ENCODE results near the gene ZBTB16. TPM values are rescaled to one million over a fixed set of nuclear protein-coding genes. Genes with fewer than 3 reads are reported as not detected.

The ZBTB16 gene
- polyA plus RNA-seq, 1 experiment = not detected

- CTCF ChIA-PET = no interaction called here
- no peak overlapping the region for H3K27ac ChIP-seq (ENCODE audit: low read depth, low read length)
- DNase-seq (ENCODE audit: low read depth, low spot score) = no peak
- H3K4me3 ChIP-seq (ENCODE audit: low read depth, low read length) = no peak overlapping the region
- H3K27me3 ChIP-seq (ENCODE audit: control insufficient read depth, insufficient read depth, low read length) = peaks cover 4% of the 10 kb centered on the region
- no peaks in the 10 kb centered on the region for H3K9me3 ChIP-seq (ENCODE audit: control insufficient read depth, insufficient read depth, low read length)
- POLR2A ChIA-PET = no interaction called here
- TF ChIP-seq CTCF (IDR thresholded peaks at IDR 0.05; ENCODE audit: low read depth, low read length) = no peak
These were observed 50.6 kb downstream of the ZBTB16 start for GRCh38 chr11:114110123-114110522.

- ChIA-PET POLR2A (no interaction called here), CTCF (no interaction called here)
- no peak overlapping the region for H3K4me3 ChIP-seq (ENCODE audit: low read depth, low read length)
- H3K27ac ChIP-seq (ENCODE audit: low read depth, low read length) = no peak overlapping the region
- TF ChIP-seq CTCF (IDR thresholded peaks at IDR 0.05; ENCODE audit: low read depth, low read length) = no peak
- H3K9me3 ChIP-seq (ENCODE audit: control insufficient read depth, insufficient read depth, low read length) = no peaks in the 10 kb centered on the region
- DNase-seq (ENCODE audit: low read depth, low spot score) = no peak
- peaks cover 4% of the 10 kb centered on the region for H3K27me3 ChIP-seq (ENCODE audit: control insufficient read depth, insufficient read depth, low read length)
These were observed 51.7 kb downstream of the ZBTB16 start for GRCh38 chr11:114110952-114111947.

- ChIA-PET POLR2A (no interaction called here), CTCF (interaction anchor here (0.7 kb wide), 1 partner anchor 432 kb away, joined by 6 read pairs; no protein-coding TSS in a partner anchor)
- Histone ChIP-seq H3K4me3 (ENCODE audit: low read depth, low read length) (no peak overlapping the region), H3K27ac (ENCODE audit: low read depth, low read length) (no peak overlapping the region), H3K27me3 (ENCODE audit: control insufficient read depth, insufficient read depth, low read length) (peaks cover 8% of the 10 kb centered on the region), H3K9me3 (ENCODE audit: control insufficient read depth, insufficient read depth, low read length) (no peaks in the 10 kb centered on the region)
- no peak for DNase-seq (ENCODE audit: low read depth, low spot score)
- no peak for TF ChIP-seq CTCF (IDR thresholded peaks at IDR 0.05; ENCODE audit: low read depth, low read length)
These were observed 56.0 kb downstream of the ZBTB16 start for GRCh38 chr11:114115451-114115928.

GRCh38 chr11:114116357-114116756 is 56.8 kb downstream of the ZBTB16 start:
- no peak for TF ChIP-seq CTCF (IDR thresholded peaks at IDR 0.05; ENCODE audit: low read depth, low read length)
- peaks cover 8% of the 10 kb centered on the region for H3K27me3 ChIP-seq (ENCODE audit: control insufficient read depth, insufficient read depth, low read length)
- no peak for DNase-seq (ENCODE audit: low read depth, low spot score)
- POLR2A ChIA-PET = no interaction called here
- no peaks in the 10 kb centered on the region for H3K9me3 ChIP-seq (ENCODE audit: control insufficient read depth, insufficient read depth, low read length)
- CTCF ChIA-PET = no interaction called here
- no peak overlapping the region for H3K4me3 ChIP-seq (ENCODE audit: low read depth, low read length)
- no peak overlapping the region for H3K27ac ChIP-seq (ENCODE audit: low read depth, low read length)

GRCh38 chr11:114116800-114117199 is 57.3 kb downstream of the ZBTB16 start:
- TF ChIP-seq CTCF (IDR thresholded peaks at IDR 0.05; ENCODE audit: low read depth, low read length) = no peak
- H3K27me3 ChIP-seq (ENCODE audit: control insufficient read depth, insufficient read depth, low read length) = peaks cover 8% of the 10 kb centered on the region
- DNase-seq (ENCODE audit: low read depth, low spot score) = no peak
- POLR2A ChIA-PET = no interaction called here
- H3K27ac ChIP-seq (ENCODE audit: low read depth, low read length) = no peak overlapping the region
- no peak overlapping the region for H3K4me3 ChIP-seq (ENCODE audit: low read depth, low read length)
- CTCF ChIA-PET = no interaction called here
- no peaks in the 10 kb centered on the region for H3K9me3 ChIP-seq (ENCODE audit: control insufficient read depth, insufficient read depth, low read length)
